Measurements from ENCODE around the gene CALML4. TPM values are rescaled to one million over a fixed set of nuclear protein-coding genes. Genes with fewer than 3 reads are reported as not detected.
"Not testable (repeated sequence)": the region's sequence is repeated elsewhere in the genome, so short reads cannot be mapped to it uniquely, and the experiment has no call there.

Gene CALML4
- total RNA-seq, 2 experiments from 2014 or later: 1.5 to 2.0 TPM

DNA sequence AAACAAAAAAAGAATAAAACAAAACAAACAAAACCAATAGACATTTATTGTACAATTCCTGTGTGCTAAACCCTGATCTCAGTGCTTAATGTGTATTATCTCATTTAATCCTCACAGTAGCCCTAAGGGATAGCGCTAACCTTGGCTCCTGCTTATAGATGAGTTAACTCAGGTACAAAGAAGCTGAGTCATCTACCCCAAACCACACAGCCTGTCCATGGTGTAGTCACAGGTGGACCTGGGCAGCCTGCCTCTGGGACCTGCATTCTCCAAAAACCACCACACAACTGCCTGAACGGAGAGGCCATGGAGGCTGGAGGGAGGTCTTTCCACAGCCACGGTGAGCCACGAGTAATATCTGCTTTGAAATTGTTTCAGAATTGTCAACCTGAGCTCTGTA lies 29.9 kb upstream of the CALML4 start:
- intact Hi-C loops (cut with DNase I, micrococcal nuclease): no loop called here
- TF ChIP-seq, protein P1, sequence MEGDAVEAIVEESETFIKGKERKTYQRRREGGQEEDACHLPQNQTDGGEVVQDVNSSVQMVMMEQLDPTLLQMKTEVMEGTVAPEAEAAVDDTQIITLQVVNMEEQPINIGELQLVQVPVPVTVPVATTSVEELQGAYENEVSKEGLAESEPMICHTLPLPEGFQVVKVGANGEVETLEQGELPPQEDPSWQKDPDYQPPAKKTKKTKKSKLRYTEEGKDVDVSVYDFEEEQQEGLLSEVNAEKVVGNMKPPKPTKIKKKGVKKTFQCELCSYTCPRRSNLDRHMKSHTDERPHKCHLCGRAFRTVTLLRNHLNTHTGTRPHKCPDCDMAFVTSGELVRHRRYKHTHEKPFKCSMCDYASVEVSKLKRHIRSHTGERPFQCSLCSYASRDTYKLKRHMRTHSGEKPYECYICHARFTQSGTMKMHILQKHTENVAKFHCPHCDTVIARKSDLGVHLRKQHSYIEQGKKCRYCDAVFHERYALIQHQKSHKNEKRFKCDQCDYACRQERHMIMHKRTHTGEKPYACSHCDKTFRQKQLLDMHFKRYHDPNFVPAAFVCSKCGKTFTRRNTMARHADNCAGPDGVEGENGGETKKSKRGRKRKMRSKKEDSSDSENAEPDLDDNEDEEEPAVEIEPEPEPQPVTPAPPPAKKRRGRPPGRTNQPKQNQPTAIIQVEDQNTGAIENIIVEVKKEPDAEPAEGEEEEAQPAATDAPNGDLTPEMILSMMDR (IDR thresholded peaks at IDR 0.05): no peak
- no peaks in the 10 kb centered on the region for H3K9me3 ChIP-seq (ENCODE audit: control insufficient read depth in 1 of 2, insufficient read depth in 1 of 2, low read length in 2 of 2)
- no peak overlapping the region for H3K4me3 ChIP-seq (ENCODE audit: low read length)
- ATAC-seq (ENCODE audit: poor library complexity): no peak
- peaks cover 3% of the 10 kb centered on the region for H3K4me1 Mint-ChIP-seq (ENCODE audit: low read depth)
- peaks cover 1% of the 10 kb centered on the region for H3K36me3 Mint-ChIP-seq (ENCODE audit: low read depth)
- H3K27ac ChIP-seq (ENCODE audit: low read depth in 1 of 2, low read length in 2 of 2): no peak overlapping the region
- H3K9me3 Mint-ChIP-seq: no peaks in the 10 kb centered on the region
- H3K4me1 ChIP-seq (ENCODE audit: insufficient read depth, low read length): peaks cover 7% of the 10 kb centered on the region
- no peak overlapping the region for H3K4me3 Mint-ChIP-seq
- no peak for DNase-seq
- ChIA-PET POLR2A (no interaction called here), CTCF (no interaction called here)
- H3K36me3 ChIP-seq (ENCODE audit: insufficient read depth, low read length): no peaks in the 10 kb centered on the region
- H3K27ac Mint-ChIP-seq: no peak overlapping the region
- H3K27me3 ChIP-seq (ENCODE audit: control insufficient read depth in 1 of 2, insufficient read depth in 2 of 2, low read length in 2 of 2): no peaks in the 10 kb centered on the region
- H3K27me3 Mint-ChIP-seq: no peaks in the 10 kb centered on the region

DNA sequence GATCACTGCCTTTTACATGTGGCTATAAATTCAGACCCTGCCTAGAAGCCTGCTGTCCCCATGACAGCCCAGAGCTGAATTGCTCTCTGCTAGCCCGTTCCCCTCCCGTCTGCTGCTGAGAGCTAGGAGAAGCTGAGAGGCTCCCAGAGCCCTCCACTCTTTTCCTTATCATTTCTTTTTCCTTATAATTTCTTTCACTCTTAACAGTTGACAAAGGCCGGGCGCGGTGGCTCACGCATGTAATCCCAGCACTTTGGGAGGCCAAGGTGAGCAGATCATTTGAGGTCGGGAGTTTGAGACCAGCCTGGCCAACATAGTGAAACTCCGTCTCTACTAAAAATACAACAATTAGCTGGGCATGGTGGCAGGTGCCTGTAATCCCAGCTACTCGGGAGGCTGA lies 29.4 kb upstream of the CALML4 start:
- H3K27ac ChIP-seq (ENCODE audit: low read depth in 1 of 2, low read length in 2 of 2); H3K27ac Mint-ChIP-seq; ATAC-seq (ENCODE audit: poor library complexity); POLR2A ChIA-PET; H3K9me3 ChIP-seq (ENCODE audit: control insufficient read depth in 1 of 2, insufficient read depth in 1 of 2, low read length in 2 of 2); H3K4me3 Mint-ChIP-seq; intact Hi-C loops (cut with DNase I, micrococcal nuclease); H3K4me3 ChIP-seq (ENCODE audit: low read length); H3K36me3 Mint-ChIP-seq (ENCODE audit: low read depth); H3K4me1 Mint-ChIP-seq (ENCODE audit: low read depth); H3K27me3 ChIP-seq (ENCODE audit: control insufficient read depth in 1 of 2, insufficient read depth in 2 of 2, low read length in 2 of 2); H3K36me3 ChIP-seq (ENCODE audit: insufficient read depth, low read length); H3K4me1 ChIP-seq (ENCODE audit: insufficient read depth, low read length); CTCF ChIA-PET; DNase-seq; H3K9me3 Mint-ChIP-seq; H3K27me3 Mint-ChIP-seq: not testable (repeated sequence)

DNA sequence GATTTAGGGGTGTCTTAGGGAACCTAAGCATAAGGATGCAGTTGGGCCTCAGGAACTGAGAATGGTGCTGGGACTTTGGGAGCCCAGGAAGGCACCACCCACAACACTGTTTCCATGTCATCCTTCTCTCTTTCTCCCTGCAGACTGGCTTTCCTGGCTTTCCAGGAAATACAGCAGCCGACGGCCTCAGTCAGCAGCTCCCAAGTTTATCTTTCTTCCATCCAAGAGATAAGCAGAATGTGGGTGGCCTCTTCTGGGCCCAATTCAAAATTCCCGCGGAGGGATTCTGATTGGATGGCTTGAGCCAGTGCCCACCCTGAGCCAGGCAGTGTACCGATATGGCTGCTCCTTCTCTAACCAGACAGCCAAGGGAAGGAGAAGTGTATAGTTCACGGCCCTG lies 28.9 kb upstream of the CALML4 start:
- DNase-seq (no peak), ATAC-seq (ENCODE audit: poor library complexity) (no peak)
- CTCF ChIA-PET: no interaction called here
- H3K9me3 ChIP-seq (ENCODE audit: control insufficient read depth in 1 of 2, insufficient read depth in 1 of 2, low read length in 2 of 2): no peaks in the 10 kb centered on the region
- POLR2A ChIA-PET: no interaction called here
- H3K4me3 Mint-ChIP-seq: no peak overlapping the region
- no peak overlapping the region for H3K4me3 ChIP-seq (ENCODE audit: low read length)
- H3K27ac ChIP-seq (ENCODE audit: low read depth in 1 of 2, low read length in 2 of 2): no peak overlapping the region
- no peaks in the 10 kb centered on the region for H3K27me3 Mint-ChIP-seq
- H3K9me3 Mint-ChIP-seq: no peaks in the 10 kb centered on the region
- H3K4me1 ChIP-seq (ENCODE audit: insufficient read depth, low read length): peaks cover 10% of the 10 kb centered on the region
- no peaks in the 10 kb centered on the region for H3K36me3 ChIP-seq (ENCODE audit: insufficient read depth, low read length)
- H3K36me3 Mint-ChIP-seq (ENCODE audit: low read depth): peaks cover 5% of the 10 kb centered on the region
- no peaks in the 10 kb centered on the region for H3K27me3 ChIP-seq (ENCODE audit: control insufficient read depth in 1 of 2, insufficient read depth in 2 of 2, low read length in 2 of 2)
- peaks cover 7% of the 10 kb centered on the region for H3K4me1 Mint-ChIP-seq (ENCODE audit: low read depth)
- intact Hi-C loops (cut with DNase I, micrococcal nuclease): no loop called here
- TF ChIP-seq, protein P1 (IDR thresholded peaks at IDR 0.05): no peak
- H3K27ac Mint-ChIP-seq: no peak overlapping the region

DNA sequence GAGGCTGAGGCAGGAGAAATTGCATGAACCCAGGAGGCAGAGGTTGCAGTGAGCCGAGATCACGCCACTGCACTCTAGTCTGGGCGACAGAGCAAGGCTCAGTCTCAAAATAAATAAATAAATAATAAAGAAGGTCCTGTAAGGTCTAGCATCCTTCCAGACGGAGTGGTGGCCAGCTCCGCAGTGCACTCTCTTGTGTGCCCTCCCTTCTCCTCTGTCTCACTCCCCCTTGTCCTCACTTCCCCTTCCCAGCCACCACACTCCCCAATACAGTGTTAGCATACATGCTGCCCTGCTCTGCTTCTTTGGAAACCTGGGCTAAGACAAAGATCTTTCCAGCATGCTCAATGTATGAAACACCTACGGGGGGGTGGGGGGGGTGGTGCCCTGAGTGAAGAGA lies 27.8 kb upstream of the CALML4 start:
- peak in 2 of 14 experiments; percentile 39 to 43 for DNase-seq
- Mint-ChIP-seq H3K4me1 (ENCODE audit: low read depth) (peaks cover 16% of the 10 kb centered on the region), H3K27ac (no peak overlapping the region), H3K9me3 (no peaks in the 10 kb centered on the region), H3K27me3 (no peaks in the 10 kb centered on the region), H3K36me3 (ENCODE audit: low read depth) (peaks cover 5% of the 10 kb centered on the region), H3K4me3 (peak overlapping the region; percentile 30)
- no peak overlapping the region for H3K4me3 ChIP-seq (ENCODE audit: low read length)
- no peaks in the 10 kb centered on the region for H3K9me3 ChIP-seq (ENCODE audit: control insufficient read depth in 1 of 2, insufficient read depth in 1 of 2, low read length in 2 of 2)
- no peak for ATAC-seq (ENCODE audit: poor library complexity)
- no peaks in the 10 kb centered on the region for H3K27me3 ChIP-seq (ENCODE audit: control insufficient read depth in 1 of 2, insufficient read depth in 2 of 2, low read length in 2 of 2)
- intact Hi-C loops (cut with DNase I, micrococcal nuclease): no loop called here
- H3K27ac ChIP-seq (ENCODE audit: low read depth in 1 of 2, low read length in 2 of 2): no peak overlapping the region
- ChIA-PET POLR2A (no interaction called here), CTCF (no interaction called here)
- TF ChIP-seq, protein P1 (IDR thresholded peaks at IDR 0.05): no peak
- no peaks in the 10 kb centered on the region for H3K36me3 ChIP-seq (ENCODE audit: insufficient read depth, low read length)
- H3K4me1 ChIP-seq (ENCODE audit: insufficient read depth, low read length): peaks cover 21% of the 10 kb centered on the region
